Fibroblast of upper back skin (primary cell): ENCODE data around the gene LIN9.
"Not testable (repeated sequence)": the region's sequence is repeated elsewhere in the genome, so short reads cannot be mapped to it uniquely, and the experiment has no call there.

Experiments used
- DNase-seq: peaks from one replicate; pipeline ENCODE4 v3.0.0-alpha.2; 2013

LIN9 gene

GRCh38 chr1:226268421-226269124 is 40.4 kb downstream of the LIN9 start:
- peak; percentile 8 for DNase-seq

DNA sequence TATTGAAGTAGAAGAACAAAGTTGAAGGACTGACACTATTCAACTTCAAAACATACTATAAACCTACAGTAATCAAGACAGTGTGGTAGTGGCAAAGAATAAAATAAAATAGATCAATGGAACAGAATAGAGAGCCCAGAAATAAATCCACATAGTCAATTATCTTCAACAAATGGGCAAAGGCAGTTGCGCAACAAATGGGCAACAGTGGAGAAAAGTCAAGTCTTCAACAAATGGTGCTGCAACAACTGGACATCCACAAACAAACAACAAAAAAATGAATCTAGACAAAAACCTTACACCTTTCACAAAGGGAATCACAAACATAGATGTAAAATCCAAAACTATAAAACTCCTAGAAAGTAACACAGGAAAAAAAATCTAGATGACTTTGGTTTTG is 47.1 kb downstream of the LIN9 start:
- no peak for DNase-seq

DNA sequence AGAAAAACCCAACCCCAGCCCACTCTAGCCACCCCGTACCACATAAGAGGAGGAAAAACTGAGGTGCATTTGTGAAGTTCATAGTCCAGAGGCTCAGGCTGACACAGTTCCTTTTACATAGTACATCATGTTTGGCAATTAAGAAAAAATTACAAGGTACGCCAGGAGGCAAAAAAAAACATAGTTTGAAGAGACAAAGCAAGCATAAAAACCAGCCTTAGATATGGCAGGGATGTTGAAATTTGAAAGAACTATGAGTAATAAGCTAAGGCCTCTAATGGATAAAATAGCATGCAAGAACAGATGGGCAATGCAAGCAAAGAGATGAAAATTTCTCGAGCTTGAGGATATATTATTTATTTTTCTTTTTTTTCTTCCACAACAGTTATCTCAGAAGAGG is 53.6 kb downstream of the LIN9 start:
- DNase-seq, result no peak

DNA sequence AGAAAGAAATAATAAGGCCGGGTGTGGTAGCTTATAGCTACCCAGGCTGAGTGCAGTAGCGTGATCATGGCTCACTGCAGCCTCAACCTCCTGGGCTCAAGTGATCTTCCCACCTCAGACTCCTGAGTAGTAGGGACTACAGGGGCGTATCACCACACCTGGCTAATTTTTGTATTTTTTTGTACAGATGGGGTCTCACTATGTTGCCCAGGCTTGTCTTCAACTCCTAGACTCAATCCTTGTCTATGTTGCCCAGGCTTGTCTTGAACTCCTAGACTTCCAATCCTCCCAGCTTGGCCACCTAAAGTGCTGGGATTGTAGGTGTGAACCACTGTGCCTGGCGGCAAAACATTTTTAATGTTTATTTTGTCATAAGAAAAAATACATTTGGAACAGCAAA is 55.0 kb downstream of the LIN9 start:
- no peak for DNase-seq

GRCh38 chr1:226252841-226253240 is 56.1 kb downstream of the LIN9 start:
- DNase-seq, result not testable (repeated sequence)

DNA sequence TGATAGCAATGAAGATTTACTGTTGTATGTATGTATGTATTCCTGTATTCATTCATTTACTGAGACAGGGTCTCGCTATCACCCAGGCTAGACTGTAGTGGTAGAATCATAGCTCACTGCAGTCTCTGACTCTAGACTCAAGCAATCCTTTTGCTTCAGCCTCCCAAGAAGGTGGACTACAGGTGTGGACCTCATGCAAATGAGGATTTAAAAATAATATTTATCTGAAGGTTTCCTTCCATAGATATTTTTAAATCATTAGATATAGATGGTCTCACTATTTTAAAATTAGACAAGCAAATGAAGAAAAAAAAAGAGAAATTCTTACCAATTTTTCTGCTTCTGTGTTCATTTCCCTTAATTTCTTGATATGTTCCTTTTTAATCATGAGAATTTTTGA is 58.5 kb downstream of the LIN9 start:
- no peak for DNase-seq

DNA sequence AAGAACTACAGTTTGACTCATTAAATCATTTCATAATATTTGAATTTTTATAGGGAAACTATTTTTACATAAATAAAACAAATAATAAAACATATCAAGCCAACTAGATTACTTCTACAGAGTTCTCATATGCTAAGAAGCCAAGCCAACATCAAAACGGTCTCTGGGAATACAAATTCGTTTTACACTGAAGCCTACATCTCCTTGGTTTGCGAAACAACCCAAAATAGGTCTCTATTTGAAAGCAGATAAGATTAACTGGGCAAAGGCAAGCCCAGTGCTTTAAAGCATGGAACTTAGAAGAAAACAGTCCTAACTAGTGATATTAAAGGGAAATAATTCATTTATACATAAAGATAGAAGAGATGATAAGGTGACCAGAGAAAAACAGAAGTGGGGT is 60.2 kb downstream of the LIN9 start:
- DNase-seq, result no peak

DNA sequence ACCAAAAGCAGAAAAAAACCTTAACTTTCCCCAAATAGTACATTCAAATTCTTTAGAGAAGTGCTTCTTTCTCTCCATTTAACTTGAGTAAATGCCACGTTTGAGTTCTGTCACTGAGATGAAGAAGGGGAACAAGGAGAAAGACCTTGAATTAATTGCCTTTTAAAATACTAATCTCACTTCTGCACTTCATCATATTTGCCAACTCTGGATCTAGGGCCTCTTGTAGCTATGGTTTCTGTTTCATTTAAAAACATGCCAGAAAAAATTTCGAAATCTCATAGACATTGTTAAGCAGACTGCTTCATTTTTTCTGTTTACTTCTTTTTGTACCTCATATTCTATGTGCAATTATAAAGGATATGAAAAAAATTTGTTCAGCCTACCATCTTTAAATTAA is 60.9 kb downstream of the LIN9 start:
- DNase-seq, result no peak

GRCh38 chr1:226239421-226239820 is 69.5 kb downstream of the LIN9 start:
- DNase-seq, result no peak

- DNase-seq, result no peak
These were observed 72.1 kb downstream of the LIN9 start for GRCh38 chr1:226236826-226237225.

DNA sequence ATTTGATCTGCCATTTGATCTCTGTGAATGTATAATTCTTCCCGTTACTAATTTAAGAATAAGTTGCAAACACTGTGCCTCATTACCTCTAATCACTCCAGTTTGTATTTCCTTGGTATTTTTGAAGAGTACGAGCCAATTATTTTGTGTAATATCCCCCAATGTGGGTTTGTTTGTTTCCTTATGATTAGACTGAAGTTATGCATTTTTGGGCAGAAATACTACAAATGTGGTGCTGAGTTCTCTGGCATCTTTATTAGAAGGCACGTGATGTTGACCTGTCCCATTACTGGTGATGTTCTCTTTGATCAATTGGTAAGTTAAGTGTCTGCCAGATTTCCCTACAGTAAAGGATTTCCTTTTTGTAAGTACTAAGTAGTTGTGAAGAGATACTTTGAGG is 75.2 kb downstream of the LIN9 start:
- DNase-seq, result no peak

- DNase-seq, result no peak
These were observed 75.7 kb downstream of the LIN9 start for GRCh38 chr1:226233293-226233692.

GRCh38 chr1:226226601-226227000 is 82.4 kb downstream of the LIN9 start:
- DNase-seq, result no peak

- no peak for DNase-seq
These were observed 85.1 kb downstream of the LIN9 start for GRCh38 chr1:226223786-226224244.

DNA sequence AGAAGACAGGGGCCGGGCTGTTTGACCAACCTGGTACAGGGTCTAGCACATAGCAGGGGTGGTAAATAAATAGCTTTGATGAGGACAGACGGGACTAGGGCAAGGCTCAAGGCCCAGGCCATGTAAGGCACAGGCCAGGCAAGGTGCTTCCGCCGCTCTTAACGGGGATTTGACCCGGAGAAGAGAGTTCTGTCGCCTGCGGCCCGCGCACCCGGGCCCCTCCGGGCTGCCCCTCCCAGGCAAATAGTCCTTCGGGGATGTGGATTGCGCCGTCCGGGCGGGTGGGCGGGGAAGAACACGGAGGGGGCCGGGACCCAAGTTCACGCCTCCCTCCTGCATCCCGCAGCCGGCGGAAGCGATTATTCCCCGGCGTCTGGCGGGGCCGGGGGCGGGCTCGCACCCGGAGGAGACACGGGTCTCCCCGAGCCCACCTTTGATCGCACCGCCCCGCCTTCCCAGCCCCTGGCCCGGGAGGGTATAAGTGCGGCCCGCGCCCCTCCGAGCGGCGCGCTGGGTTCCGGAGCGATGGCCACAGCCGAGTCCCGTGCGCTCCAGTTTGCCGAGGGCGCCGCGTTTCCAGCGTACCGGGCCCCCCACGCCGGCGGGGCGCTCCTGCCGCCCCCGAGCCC is 85.7 kb downstream of the LIN9 start, which contains the start of gene MIXL1:
Gene MIXL1 (plus strand): TSS at position 508 of the 629 bp plus-strand sequence. CDS start 18 bp downstream, at position 526.
- DNase-seq, result no peak

DNA sequence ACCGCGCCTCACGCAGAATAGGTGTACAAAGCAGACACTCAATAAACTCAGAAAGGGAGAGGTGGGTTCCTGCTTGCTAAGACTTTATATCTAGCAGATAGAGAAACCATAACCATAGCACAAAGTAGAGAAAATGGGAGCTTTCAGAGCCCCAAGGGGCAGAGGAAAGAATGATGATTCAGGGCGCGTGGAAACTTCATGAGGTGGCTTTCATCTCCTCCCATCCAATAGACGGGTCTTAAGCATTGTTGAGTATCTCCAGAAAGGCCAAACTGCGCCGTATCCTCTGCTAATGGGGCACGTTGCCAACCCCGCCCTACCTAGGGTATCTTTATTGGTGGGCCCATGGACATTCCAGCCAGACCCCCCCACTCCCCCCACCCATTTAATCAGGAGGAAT is 86.3 kb downstream of the LIN9 start:
- no peak for DNase-seq

DNA sequence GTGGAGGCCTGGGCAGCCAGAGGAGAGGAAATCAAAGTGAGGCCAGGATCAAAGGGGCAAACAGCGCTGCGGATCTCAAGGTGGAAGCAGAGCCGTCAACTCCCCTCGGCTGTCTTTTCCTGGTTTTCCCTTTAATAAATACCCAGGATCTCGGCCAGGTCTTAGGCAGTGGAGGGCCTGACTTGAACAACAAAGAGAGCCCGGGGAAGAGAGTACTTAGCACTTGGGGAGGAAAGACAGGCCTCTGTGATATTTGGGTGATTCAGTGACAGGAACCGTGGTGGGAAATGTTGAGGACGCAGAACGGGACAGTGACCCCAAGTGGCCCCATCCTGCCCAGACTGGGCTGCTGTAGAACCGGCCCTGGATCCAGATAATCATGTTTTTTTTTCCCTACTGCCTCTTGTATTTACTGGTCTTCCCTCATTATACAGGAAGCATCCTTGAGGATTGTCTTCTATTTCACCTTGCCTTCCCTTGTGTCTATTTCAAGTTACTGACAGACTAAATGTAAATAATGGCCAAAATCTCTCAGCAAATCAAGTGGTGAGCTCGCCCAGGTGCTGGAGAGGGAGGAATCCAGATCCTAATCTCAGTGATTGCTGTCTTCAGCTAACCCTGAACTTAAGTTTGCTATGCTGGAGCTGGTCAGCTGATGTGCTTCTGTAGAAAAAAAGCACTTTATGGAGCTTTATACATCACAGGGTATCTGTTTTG is 88.3 kb downstream of the LIN9 start:
- DNase-seq, result no peak

GRCh38 chr1:226217273-226217672 is 91.7 kb downstream of the LIN9 start:
- peak; percentile 13 for DNase-seq

GRCh38 chr1:226216056-226216455 is 92.9 kb downstream of the LIN9 start:
- DNase-seq, result no peak

- DNase-seq, result no peak
These were observed 93.7 kb downstream of the LIN9 start for GRCh38 chr1:226215239-226215638.

- DNase-seq, result no peak
These were observed 96.4 kb downstream of the LIN9 start for GRCh38 chr1:226212545-226212944.

DNA sequence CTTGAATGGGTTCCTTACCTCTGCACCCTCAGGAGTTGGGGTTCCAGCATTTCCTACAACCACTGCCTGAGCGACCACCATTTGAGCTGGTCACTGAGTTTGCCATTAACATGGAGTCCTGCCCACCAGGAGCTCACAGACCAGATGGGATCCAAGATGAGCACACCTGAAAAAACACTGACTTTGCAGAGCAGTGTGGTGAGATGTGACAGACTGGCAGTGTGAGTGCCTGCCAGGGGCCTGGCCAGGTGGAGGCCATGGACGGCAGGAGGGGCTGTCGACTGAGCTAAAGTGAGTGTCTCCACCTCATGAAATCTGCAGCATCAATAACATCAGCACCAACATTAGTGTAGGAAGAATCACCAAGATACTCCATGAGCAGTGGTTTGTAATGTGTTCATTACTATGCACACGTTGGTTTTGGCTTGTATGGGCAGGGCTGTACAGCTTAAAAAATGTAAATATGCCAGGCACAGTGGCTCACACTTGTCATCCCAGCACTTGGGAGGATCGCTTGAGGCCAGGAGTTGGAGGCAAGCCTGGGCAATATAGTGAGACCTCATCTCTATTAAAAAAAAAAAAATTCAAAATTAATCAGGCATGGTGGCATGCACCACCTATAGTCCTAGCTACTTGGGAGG is 97.7 kb downstream of the LIN9 start:
- no peak for DNase-seq

DNA sequence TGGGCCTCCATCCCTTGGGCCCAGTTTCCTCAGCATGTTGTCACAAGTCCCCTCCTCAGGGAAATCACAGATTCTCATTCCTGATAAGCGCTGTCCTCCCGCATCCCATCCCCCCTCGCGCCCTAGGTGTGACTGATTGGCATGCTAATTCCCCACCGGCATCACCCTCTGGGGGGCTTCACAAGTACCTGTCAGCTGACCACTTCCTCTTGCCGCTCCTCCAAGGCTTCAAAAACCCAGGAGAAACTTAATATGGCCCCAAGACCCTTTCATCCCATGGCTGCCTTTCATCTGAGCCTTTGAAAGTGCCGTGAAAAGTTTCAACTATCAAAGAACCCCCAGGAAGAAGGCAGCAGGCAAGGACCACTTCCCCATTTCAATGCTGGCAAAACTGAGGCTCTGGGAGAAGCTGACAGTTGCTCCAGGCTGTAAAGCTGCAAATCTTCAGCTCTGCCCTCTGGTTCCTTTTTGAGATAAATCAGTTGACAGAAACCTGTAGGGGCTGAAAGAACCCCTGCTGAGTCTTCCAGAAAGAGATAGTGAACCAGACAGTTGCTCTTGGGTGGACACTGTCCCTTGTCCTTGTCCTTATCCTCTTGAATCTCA is 98.3 kb downstream of the LIN9 start:
- no peak for DNase-seq
